Caco-2 (cell line): ENCODE results near the gene FUBP1. TPM values are rescaled to one million over a fixed set of nuclear protein-coding genes. Genes with fewer than 3 reads are reported as not detected.
"Not testable (repeated sequence)": the region's sequence is repeated elsewhere in the genome, so short reads cannot be mapped to it uniquely, and the experiment has no call there.

ENCODE experiments used
- BruUV-seq: library from RNA; stranded (reverse); fragments of 400-500 nt; replicated peaks from 2 replicates; lab custom pipeline; 2021; lab: Mats Ljungman, UMichigan
- CTCF ChIA-PET: fragments of 300-600 bp; sonication (Branson Sonifier 250); formaldehyde crosslinking; loops from one replicate; lab custom pipeline; 2022; ENCODE audit warnings: antibody characterized with exemption; lab: Charles Lee
- POLR2A ChIA-PET: fragments of 300-600 bp; sonication (Branson Sonifier 250); formaldehyde crosslinking; loops from one replicate; lab custom pipeline; 2022; ENCODE audit warnings: antibody characterized with exemption; lab: Charles Lee
- DNase-seq, 2 experiments: peaks; one replicate each; pipeline versions ENCODE4 v3.0.0 to v3.0.0-alpha.2; 2020 to 2022
- H3K27me3 ChIP-seq: replicated peaks from 2 replicates; pipeline ENCODE4 v1.6.0; 2011; ENCODE audit warnings: low read length; ENCODE audit not compliant: control insufficient read depth, insufficient read depth
- H3K36me3 ChIP-seq: 2 replicates; pipeline ENCODE4 v1.5.1; 2011; ENCODE audit warnings: low read length; ENCODE audit not compliant: control insufficient read depth, insufficient read depth
- H3K4me1 ChIP-seq: fragments of 250-450 bp; sonication (Bioruptor Pico); 2 replicates; pipeline ENCODE4 v1.5.1; 2020; ENCODE audit warnings: mild to moderate bottlenecking
- H3K4me3 ChIP-seq: 2 replicates; pipeline ENCODE4 v1.5.1; 2011; ENCODE audit warnings: low read depth, mild to moderate bottlenecking, control low read depth, low read length
- H3K9me3 ChIP-seq: fragments of 250-450 bp; sonication (Bioruptor Pico); 2 replicates; pipeline ENCODE4 v1.5.1; 2020; ENCODE audit warnings: mild to moderate bottlenecking, moderate library complexity
- H3K27ac Mint-ChIP-seq: one replicate; pipeline ENCODE4 v1.8.0; 2022; ENCODE audit warnings: mixed read lengths; ENCODE audit not compliant: unreplicated experiment
- H3K27me3 Mint-ChIP-seq: one replicate; pipeline ENCODE4 v1.8.0; 2022; ENCODE audit warnings: mixed read lengths; ENCODE audit not compliant: insufficient read depth, unreplicated experiment
- H3K36me3 Mint-ChIP-seq: one replicate; pipeline ENCODE4 v1.8.0; 2022; ENCODE audit warnings: mild to moderate bottlenecking, mixed read lengths; ENCODE audit not compliant: insufficient read depth, unreplicated experiment
- H3K4me1 Mint-ChIP-seq: one replicate; pipeline ENCODE4 v1.8.0; 2022; ENCODE audit warnings: low read depth, mixed read lengths; ENCODE audit not compliant: unreplicated experiment
- H3K4me3 Mint-ChIP-seq: one replicate; pipeline ENCODE4 v1.8.0; 2022; ENCODE audit warnings: mild to moderate bottlenecking, moderate library complexity, mixed read lengths; ENCODE audit not compliant: unreplicated experiment
- H3K9me3 Mint-ChIP-seq: one replicate; pipeline ENCODE4 v1.8.0; 2022; ENCODE audit warnings: mixed read lengths; ENCODE audit not compliant: unreplicated experiment
- intact Hi-C: fragments of 100-400 bp; cut with micrococcal nuclease; formaldehyde crosslinking; loops from one replicate; pipeline ENCODE4 v1.10.0; 2022; ENCODE audit not compliant: unreplicated experiment
- total RNA-seq: library from RNA; stranded (reverse); gene quantifications from 2 replicates; pipeline ENCODE4 v1.2.3, GENCODE V29; 2022
- TF ChIP-seq, protein P1 (sequence below), 2 experiments: fragments of 200-600 bp in 1 of 2; IDR thresholded peaks; 1 replicate in 1 of 2; 2 replicates in 1 of 2; pipeline versions ENCODE4 v1.5.1 to v1.8.0; 2011 to 2022; ENCODE audit warnings: antibody characterized with exemption in 1 of 2, control low read depth in 1 of 2, inconsistent platforms in 1 of 2, low read depth in 1 of 2, low read length in 1 of 2, mild to moderate bottlenecking in 1 of 2, moderate library complexity in 1 of 2; ENCODE audit not compliant: insufficient read depth in 1 of 2, severe bottlenecking in 1 of 2, unreplicated experiment in 1 of 2

The FUBP1 gene
- total RNA-seq, 1 experiment from 2014 or later: 90.1 TPM

DNA sequence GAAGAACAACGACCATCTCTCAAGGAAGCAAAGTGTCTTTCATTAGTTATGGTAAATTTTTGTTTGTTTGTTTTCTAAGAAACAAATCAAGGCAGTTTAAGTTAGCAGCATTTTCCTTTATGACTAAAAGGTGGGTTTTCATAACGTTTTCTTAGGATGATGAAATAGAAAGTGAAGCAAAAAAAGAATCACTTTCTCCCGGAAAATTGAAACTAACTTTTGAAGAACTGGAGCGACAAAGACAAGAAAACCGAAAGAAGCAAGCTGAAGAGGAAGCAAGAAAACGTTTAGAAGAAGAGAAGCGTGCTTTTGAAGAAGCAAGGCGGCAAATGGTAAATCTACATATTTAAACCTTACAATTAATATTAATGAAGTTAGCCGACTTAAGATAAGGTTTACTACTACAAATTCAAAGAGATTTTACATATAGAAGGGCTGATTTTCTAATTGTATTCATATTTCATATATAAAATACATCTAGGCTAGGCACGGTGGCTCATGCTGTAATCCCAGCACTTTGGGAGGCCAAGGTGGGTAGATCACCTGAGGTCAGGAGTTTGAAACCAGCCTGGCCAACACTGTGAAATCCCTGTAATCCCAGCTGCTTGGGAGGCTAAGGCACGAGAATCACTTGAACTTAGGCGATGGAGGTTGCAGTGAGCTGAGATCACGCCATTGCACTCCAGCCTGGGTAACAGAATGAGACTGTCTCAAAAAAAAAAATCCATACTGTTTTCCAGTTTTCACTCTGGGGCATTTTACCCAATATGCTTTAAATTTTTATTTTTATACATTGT lies 52.1 kb downstream of the FUBP1 start:
- ChIA-PET POLR2A (no interaction called here), CTCF (no interaction called here)
- Mint-ChIP-seq H3K4me1 (no peaks in the 10 kb centered on the region), H3K36me3 (peaks cover 5% of the 10 kb centered on the region), H3K27me3 (no peaks in the 10 kb centered on the region), H3K4me3 (no peak overlapping the region), H3K27ac (no peak overlapping the region), H3K9me3 (no peaks in the 10 kb centered on the region)
- no peaks in the 10 kb centered on the region for H3K9me3 ChIP-seq
- H3K4me1 ChIP-seq: no peaks in the 10 kb centered on the region
- DNase-seq: no peak
- no TSS peak for BruUV-seq
- no peaks in the 10 kb centered on the region for H3K36me3 ChIP-seq
- no peak overlapping the region for H3K4me3 ChIP-seq
- TF ChIP-seq, protein P1, sequence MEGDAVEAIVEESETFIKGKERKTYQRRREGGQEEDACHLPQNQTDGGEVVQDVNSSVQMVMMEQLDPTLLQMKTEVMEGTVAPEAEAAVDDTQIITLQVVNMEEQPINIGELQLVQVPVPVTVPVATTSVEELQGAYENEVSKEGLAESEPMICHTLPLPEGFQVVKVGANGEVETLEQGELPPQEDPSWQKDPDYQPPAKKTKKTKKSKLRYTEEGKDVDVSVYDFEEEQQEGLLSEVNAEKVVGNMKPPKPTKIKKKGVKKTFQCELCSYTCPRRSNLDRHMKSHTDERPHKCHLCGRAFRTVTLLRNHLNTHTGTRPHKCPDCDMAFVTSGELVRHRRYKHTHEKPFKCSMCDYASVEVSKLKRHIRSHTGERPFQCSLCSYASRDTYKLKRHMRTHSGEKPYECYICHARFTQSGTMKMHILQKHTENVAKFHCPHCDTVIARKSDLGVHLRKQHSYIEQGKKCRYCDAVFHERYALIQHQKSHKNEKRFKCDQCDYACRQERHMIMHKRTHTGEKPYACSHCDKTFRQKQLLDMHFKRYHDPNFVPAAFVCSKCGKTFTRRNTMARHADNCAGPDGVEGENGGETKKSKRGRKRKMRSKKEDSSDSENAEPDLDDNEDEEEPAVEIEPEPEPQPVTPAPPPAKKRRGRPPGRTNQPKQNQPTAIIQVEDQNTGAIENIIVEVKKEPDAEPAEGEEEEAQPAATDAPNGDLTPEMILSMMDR (IDR thresholded peaks at IDR 0.05; ENCODE audit: insufficient read depth in 1 of 2, low read depth in 1 of 2, low read length in 1 of 2, severe bottlenecking in 1 of 2, unreplicated experiment in 1 of 2): no peak
- H3K27me3 ChIP-seq: no peaks in the 10 kb centered on the region
- intact Hi-C loops: no loop called here

DNA sequence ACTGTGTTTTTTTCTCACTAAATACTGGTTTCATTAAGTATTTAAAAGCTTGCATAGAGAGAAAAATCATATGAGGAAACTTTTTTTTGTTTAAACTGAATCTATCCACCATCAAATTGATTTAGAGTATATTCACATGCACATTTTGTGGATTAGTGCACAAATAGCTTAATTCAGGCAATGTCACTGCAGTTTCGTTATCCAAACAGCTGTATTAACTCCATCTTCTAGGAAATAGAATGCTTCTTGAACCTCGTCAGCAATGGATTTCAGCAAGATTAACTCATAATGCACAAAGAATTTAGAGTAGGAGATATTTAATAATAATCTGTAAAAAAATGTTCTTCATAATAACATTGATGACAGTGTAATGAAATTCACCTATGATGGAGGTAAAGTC lies 52.9 kb downstream of the FUBP1 start:
- H3K9me3 Mint-ChIP-seq: no peaks in the 10 kb centered on the region
- Histone ChIP-seq H3K4me1 (no peaks in the 10 kb centered on the region), H3K36me3 (no peaks in the 10 kb centered on the region), H3K27me3 (no peaks in the 10 kb centered on the region), H3K4me3 (no peak overlapping the region), H3K9me3 (no peaks in the 10 kb centered on the region)
- intact Hi-C loops: no loop called here
- CTCF ChIA-PET: no interaction called here
- POLR2A ChIA-PET: no interaction called here
- H3K27me3 Mint-ChIP-seq: no peaks in the 10 kb centered on the region
- BruUV-seq: no TSS peak
- TF ChIP-seq, protein P1 (IDR thresholded peaks at IDR 0.05; ENCODE audit: insufficient read depth in 1 of 2, low read depth in 1 of 2, low read length in 1 of 2, severe bottlenecking in 1 of 2, unreplicated experiment in 1 of 2): no peak
- no peaks in the 10 kb centered on the region for H3K4me1 Mint-ChIP-seq
- H3K27ac Mint-ChIP-seq: no peak overlapping the region
- no peak overlapping the region for H3K4me3 Mint-ChIP-seq
- H3K36me3 Mint-ChIP-seq: peaks cover 5% of the 10 kb centered on the region
- no peak for DNase-seq

DNA sequence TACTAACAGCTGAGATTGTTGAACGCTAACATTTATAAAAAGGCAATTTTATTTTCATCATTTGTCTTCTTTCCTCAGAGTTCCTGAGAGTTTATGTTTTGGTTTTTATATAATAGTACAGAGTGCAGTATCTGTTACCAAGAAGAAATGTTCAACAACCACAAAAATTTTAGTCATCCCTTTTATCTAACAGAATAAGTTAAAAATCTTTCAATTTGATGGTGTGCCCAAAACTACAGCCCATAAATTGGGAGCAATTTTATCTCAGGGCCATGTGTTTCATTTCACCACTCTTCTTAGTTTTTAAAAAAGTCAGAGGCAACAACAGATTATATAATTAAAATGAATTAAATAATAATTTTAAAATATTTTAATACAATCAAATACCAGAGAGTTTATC lies 53.4 kb downstream of the FUBP1 start:
- DNase-seq: no peak
- Mint-ChIP-seq H3K36me3 (peaks cover 5% of the 10 kb centered on the region), H3K4me1 (no peaks in the 10 kb centered on the region), H3K27ac (no peak overlapping the region), H3K4me3 (no peak overlapping the region), H3K9me3 (no peaks in the 10 kb centered on the region), H3K27me3 (no peaks in the 10 kb centered on the region)
- TF ChIP-seq, protein P1 (IDR thresholded peaks at IDR 0.05; ENCODE audit: insufficient read depth in 1 of 2, low read depth in 1 of 2, low read length in 1 of 2, severe bottlenecking in 1 of 2, unreplicated experiment in 1 of 2): no peak
- intact Hi-C loops: no loop called here
- no peak overlapping the region for H3K4me3 ChIP-seq
- no peaks in the 10 kb centered on the region for H3K9me3 ChIP-seq
- H3K36me3 ChIP-seq: no peaks in the 10 kb centered on the region
- no TSS peak for BruUV-seq
- CTCF ChIA-PET: no interaction called here
- H3K4me1 ChIP-seq: no peaks in the 10 kb centered on the region
- POLR2A ChIA-PET: no interaction called here
- no peaks in the 10 kb centered on the region for H3K27me3 ChIP-seq

DNA sequence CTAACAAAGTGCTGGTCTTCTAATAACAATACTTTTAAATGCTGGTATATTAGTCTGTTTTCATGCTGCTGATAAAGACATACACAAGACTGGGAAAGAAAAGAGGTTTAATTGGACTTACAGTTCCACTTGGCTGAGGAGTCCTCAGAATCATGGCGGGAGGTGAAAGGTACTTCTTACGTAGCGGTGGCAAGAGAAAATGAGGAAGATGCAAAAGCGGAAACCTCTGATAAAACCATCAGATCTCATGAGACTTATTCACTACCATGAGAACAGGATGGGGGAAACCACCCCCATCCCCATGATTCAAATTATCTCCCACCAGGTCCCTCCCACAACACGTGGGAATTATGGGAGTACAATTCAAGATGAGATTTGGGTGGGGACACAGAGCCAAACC lies 60.0 kb downstream of the FUBP1 start:
- H3K4me3 Mint-ChIP-seq, H3K27me3 ChIP-seq, H3K4me1 Mint-ChIP-seq, H3K4me3 ChIP-seq, DNase-seq, H3K36me3 ChIP-seq, H3K27ac Mint-ChIP-seq, H3K9me3 Mint-ChIP-seq, H3K9me3 ChIP-seq, intact Hi-C loops, H3K4me1 ChIP-seq, H3K27me3 Mint-ChIP-seq, H3K36me3 Mint-ChIP-seq, BruUV-seq: not testable (repeated sequence)
- POLR2A ChIA-PET: interaction anchor here (0.6 kb wide), 1 partner anchor 78 kb away, joined by 3 read pairs; no protein-coding TSS in a partner anchor
- CTCF ChIA-PET: interaction anchor here (0.5 kb wide), 1 partner anchor 319 kb away, joined by 3 read pairs; no protein-coding TSS in a partner anchor
